ENCODE results near the gene AGPAT3.

DNA sequence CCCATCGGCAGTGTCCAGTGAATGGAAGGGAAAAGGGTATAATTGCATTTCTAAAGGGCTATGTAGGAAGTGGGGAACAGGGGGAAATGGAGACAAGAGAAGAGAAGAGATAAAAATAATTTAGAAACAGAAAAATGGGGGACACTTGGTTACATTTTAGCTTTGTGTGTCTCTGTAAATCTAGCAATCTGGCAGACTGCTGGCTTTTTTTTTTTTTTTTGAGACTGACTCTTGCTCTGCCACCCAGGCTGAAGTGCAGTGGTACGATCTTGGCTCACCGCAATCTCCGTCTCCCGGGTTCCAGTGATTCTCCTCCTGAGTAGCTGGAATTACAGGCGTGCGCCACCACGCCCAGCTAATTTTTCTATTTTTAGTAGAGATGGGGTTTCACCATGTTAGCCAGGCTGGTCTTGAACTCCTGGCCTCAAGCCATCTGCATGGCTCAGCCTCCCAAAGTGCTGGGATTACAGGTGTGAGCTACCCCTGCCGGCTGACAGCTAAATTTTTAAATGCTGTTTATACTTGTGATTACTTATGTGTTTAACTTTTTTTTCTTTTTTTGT is 53.4 kb downstream of the AGPAT3 start:
- TF ChIP-seq, protein P1, sequence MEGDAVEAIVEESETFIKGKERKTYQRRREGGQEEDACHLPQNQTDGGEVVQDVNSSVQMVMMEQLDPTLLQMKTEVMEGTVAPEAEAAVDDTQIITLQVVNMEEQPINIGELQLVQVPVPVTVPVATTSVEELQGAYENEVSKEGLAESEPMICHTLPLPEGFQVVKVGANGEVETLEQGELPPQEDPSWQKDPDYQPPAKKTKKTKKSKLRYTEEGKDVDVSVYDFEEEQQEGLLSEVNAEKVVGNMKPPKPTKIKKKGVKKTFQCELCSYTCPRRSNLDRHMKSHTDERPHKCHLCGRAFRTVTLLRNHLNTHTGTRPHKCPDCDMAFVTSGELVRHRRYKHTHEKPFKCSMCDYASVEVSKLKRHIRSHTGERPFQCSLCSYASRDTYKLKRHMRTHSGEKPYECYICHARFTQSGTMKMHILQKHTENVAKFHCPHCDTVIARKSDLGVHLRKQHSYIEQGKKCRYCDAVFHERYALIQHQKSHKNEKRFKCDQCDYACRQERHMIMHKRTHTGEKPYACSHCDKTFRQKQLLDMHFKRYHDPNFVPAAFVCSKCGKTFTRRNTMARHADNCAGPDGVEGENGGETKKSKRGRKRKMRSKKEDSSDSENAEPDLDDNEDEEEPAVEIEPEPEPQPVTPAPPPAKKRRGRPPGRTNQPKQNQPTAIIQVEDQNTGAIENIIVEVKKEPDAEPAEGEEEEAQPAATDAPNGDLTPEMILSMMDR (IDR thresholded peaks at IDR 0.05), result no peak
- TF ChIP-seq POLR2AphosphoS5 (IDR thresholded peaks at IDR 0.05) (no peak), POLR2A (IDR thresholded peaks at IDR 0.05) (no peak)

Measured in suprapubic skin (tissue), 4 donors.